GM18951 (cell line): ENCODE results near the gene PTPN18.

Source experiments
- POLR2A ChIP-seq: IDR thresholded peaks from 4 replicates; pipeline ENCODE4 v1.6.1; 2011; ENCODE audit warnings: mild to moderate bottlenecking; ENCODE audit not compliant: insufficient read length, insufficient read depth; ENCODE audit errors: extremely low read depth
- in situ Hi-C: fragments of 300-500 bp; cut with MboI; formaldehyde crosslinking; loops from one replicate; pipeline ENCODE4 v1.12.0; 2022; ENCODE audit warnings: low sequenced_read_pairs, mixed read lengths, inconsistent platforms; ENCODE audit not compliant: unreplicated experiment

Gene PTPN18

DNA sequence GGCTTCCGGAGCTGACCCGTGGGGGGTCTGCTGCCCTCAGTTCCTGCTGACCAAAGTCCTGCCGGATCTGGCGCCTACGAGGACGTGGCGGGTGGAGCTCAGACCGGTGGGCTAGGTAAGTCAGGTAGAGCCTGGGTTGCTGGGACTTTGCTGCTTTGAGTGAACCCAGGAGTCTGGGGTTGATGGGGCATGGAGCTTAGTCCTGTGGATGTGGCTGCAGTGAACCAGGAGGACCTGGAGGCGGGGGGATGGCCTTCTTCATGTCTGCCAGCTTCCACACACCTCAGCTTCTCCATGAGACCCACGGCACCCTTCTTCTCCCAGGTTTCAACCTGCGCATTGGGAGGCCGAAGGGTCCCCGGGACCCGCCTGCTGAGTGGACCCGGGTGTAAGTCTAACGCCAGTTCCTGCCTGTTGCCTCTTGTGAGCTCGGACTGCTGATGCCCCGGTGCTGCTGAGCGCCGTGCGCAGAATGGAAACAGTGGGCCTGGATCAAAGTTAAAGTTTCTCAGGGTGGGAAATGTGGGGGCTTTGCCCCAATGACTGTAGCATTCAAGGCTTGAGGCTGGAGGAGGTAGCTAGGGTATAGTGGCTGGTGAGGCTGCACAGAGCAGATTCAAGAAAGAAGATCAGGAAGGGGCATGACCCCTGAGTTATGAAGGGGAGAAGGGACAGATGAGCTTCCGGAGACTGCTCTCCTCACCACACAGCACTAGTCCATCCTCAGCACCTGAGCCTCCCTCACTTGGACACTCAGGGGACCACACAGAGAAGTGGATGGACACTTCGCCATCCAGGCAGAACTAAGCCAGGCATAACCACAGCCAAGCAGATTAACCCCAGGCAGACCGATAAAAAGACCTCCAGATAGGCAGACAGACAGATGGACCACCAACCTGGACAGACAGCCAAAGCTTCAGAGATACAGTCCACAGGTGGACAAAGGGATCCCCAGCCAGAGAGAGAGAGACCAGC lies 17.3 kb downstream of the PTPN18 start:
- in situ Hi-C loops: no loop called here
- TF ChIP-seq POLR2A: no peak

DNA sequence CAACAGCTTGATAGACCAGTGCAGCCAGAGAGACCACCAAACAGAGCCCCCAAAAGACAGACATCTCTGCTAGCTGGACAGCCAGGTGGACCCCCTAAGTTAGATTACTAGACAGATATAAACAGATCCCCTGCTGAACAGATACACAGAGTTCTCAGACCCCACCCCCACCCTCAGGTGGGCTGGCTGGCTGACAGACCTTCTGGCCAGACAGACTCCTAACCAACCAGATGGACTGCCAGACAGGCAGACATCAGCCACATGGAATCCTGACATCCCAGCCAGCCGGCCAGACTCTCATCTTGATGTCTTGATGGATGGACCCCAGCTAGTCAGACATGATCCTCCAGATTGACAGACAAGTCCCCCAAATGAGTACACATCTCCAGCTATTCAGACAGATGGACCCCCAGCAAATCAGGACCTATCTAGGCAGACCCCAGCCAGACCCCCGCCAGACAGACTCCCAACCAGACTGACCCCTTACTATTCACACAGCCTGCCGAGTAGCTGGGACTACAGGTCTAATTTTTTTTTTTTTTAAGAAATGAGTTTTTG lies 18.0 kb downstream of the PTPN18 start:
- in situ Hi-C loops: no loop called here
- TF ChIP-seq POLR2A: no peak

DNA sequence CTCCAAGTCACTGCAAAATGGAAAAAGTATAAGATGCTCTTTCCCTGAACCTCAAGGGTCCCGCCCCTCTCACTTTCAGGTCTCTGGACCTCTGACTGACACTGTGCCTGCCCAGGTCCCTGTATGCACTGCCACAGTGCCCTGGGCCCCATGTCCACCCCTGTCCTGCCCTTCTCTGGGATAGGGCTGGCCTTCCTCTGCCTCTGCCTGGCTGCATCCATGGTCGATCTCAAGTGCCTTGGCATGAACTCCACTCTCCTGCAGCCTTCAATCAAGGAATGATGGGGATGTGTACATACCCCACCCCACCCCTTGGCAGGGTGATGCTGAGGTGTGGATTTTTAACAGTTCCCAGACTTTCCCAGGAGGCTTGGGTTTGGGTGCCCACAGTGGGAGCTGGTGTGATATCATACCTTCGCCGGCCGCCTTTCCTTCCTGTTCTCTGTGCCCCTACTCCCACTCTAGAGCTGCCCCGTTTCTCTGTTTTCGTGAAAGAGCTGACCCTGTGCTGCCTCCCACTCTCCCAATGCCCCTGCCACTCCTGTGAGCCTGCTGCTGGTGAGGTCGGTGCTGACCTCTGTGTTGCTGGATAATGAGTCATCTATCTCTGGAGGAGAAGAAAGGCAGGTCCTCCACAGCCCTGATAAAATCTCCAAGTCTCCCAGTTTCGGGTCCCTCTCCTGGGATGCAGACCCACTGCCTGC lies 18.9 kb downstream of the PTPN18 start:
- TF ChIP-seq POLR2A: no peak
- in situ Hi-C loops: no loop called here

DNA sequence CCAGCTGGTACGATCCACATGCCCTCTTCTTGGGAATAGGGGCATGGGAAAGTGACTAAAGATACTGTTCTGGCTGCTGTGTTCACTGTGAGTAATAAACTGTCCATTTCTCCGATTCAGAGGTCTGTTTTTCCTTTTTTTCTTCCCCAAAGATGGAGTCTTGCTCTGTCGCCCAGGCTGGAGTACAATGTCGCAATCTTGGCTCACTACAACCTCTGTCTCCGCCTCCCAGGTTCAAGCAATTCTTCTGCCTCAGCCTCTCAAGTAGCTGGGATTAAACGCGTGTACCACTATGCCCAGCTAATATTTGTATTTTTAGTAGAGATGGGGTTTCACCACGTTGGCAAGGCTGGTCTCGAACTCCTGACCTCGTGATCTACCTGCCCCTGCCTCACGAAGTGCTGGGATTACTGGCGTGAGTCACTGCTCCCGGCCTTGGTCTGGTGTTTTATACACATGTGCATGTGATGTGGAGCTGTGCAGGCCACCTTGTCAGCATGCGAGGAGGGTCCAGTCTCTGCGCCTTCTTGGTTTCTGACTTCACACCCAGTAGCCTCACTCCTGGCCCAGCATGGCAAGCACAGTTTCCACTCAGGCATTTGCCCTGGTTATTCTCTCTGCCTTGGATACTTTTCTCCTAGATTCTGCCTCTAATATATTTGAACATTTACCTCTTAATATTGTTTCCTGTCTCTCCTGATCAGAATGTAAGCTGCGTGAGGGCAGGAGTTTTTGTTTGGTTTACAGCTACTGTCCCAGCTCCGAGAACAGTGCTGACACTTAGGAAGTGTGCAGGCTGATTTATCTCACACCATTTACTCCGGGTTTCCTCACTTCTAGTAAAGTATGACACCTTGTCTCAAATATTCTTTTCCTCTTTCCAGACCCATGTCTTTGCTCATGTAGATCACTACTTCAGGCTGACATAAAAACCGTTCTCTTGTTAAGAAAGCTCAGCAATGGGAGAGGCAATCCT lies 19.7 kb downstream of the PTPN18 start:
- TF ChIP-seq POLR2A: no peak
- in situ Hi-C loops: no loop called here

DNA sequence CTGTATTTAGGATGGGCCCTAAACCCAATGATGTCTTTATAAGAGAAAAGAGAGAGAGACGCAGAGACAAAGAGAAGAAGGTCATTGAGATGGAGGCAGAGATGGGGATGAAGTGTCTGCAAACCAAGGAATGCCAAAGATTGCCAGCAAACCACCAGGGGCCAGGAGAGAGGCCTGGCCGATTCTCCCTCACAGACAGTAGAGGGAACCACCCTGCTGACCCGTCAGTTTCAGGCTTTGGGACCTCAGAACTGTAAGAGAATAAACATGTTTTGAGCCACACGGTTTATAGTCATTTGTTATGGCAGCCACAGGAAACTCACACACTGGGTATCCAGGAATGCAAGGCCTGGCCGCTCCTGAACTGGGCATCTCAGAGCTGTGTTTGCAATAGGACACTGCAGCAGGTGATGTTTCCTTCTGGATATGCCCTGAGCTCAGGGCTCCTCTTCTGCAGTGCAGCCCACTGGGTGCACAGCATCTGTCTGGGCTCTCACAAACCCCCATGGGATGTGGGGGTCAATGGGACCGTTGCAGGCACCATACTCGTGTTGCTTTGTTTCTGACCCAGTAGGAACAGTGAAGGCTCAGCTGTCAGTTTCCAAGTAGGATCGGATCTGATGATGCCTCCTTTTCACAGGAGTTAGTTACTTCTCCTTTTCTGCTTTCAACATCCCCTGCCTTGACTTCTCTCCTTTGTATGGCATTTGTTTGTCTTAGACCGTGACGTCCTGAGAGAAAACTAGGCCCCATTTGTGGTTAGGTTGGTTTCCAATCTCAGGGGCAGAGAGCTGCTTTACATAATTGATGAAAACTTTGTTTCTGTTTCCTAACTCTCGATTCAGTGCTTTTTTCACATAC lies 20.8 kb downstream of the PTPN18 start:
- TF ChIP-seq POLR2A: no peak
- in situ Hi-C loops: no loop called here

DNA sequence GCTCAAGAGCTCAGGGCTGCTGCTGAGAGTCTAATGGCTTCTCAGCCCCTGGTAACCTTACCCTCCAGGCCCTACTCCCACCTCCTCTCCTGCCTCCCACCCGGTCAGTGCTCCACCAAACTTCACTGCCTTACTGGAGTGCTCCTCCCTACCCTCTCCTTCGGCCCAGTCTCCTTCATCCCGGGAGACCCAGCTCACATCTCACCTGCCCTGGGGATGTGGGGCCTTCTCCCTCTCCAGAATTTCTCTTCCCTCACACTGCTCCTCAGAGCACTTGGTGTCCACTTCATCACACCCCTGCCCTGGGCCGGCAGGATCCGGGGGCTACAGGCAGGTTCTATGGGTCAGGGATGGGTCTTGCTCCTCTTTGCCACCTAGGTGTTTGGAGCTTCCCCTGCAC lies 21.6 kb downstream of the PTPN18 start:
- in situ Hi-C loops: no loop called here
- TF ChIP-seq POLR2A: no peak

DNA sequence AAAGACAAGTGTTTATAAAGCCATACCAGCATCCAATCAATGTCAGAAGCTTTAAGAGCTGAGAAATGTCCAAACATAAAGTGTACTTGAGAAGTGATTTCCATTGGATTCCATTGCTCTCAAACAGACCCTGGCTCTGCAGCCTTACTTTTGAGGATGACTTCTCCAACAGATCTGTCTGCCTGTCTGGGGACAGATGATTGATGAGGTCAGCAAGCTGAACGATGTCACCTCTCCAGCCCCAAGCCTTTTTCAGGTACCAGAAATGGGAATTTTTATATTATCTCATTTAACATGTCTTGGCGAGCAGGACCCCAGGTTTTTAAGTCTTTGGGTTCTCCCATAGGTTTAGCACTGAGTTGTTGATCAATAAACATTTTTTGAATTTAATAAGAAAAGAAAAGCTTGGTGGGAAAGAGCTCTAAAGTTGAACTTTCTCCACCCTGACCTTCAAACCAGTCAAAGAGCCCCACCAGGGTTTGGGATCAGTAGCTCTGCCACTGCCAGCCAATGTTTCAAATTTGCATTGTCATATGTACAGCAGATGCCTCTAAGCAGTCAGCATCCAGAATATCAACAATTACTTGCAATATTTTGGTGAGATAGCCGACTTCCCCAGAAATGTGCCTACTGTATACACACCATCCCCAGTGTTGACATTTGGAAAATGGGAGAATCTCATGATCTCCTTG lies 22.5 kb downstream of the PTPN18 start:
- no peak for TF ChIP-seq POLR2A
- in situ Hi-C loops: no loop called here

DNA sequence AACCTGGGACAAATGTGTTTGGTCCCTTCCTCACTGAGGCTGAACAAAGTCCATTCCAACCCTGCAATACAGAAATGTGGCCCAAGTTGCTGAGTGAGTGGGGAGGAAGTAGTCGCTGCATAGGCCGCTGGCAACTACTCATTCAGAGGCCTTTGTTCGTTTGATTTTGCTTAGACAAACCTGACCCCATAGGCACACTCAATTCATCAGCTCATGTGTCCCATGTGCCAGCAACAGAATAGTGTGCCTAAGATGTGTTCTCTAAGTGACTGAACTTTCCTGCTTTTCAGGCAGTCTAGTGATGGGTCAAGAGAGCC lies 23.0 kb downstream of the PTPN18 start:
- TF ChIP-seq POLR2A: no peak
- in situ Hi-C loops: no loop called here

DNA sequence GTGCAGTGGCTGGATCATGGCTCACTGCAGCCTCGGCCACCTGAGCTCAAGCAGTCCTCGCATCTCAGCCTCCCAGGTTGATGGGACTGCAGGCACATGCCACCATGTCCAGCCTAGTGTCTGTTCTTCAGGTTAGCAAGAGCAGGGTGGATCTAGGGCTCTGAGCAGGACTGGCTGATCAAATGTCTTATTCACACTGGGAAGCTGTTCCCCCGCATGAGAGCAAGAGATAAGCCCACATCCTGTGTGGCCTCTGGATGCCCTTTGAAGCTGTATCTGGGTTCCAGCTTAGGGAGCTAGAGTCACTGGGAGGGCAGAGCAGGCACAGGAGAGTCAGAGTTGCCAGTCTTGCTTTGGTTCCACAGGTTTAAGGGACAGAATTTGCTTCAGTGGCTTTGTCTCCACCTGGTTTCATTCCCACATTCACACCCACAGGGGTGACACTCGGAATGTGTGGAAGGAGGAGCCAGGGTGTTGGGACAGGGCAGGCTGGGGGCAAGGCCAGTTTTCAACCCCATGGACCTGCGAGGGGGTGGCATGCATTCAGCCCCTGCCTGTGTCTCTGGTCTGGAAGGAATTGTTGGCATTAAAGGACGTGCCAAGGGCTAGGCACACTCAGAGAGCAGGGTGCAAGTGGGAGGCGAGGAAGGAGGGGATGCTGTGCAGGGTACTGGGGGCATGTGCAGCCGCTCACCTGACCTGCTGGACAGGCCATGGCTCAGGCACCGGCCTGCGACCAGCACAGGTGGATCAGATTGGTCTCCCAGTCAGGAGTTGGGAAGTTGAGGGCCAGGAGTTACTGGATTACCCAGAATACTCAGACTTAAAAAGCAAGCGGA lies 24.5 kb downstream of the PTPN18 start:
- TF ChIP-seq POLR2A: no peak
- in situ Hi-C loops: no loop called here

DNA sequence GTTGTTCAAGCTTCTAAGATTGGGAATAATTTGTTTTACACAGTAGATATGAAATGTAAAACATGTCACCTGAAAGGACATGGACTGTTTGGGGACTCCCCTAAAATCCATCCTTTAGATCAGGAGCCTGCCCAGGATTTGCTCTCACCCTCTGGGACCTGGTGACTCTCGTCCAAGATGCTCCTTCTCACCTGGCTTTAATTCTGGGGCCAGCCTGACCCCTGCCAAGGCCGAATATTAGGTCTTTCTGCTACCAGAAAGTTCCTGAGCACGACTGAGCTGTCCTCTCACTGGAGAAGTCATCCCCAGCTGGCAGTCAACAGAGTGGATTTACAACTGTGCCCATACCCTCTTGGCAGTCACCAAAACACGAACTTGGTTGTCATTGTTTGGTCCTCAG lies 25.3 kb downstream of the PTPN18 start:
- in situ Hi-C loops: no loop called here
- no peak for TF ChIP-seq POLR2A

DNA sequence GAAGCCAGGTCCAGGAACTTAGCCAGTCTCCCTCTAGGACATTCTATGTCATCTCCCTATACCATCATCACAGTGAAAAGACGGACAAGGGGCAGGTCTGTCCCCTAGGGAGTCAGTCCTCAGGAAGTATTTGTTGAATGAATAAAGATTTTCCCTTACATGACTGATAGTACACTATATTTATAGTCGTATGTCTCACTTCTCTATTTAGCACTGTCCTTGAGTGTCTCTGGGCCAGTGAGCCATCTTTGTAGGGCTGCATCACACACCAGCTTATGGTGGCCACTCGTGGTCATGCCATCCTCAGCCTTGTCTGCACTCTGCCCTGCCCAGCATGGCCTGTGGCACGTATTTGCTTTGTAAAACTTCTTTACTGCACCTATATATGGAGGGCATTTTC lies 25.8 kb downstream of the PTPN18 start:
- no peak for TF ChIP-seq POLR2A
- in situ Hi-C loops: no loop called here
